B cell (primary cell): ENCODE data around the gene TNFRSF25. TPM values are rescaled to one million over a fixed set of nuclear protein-coding genes. Genes with fewer than 3 reads are reported as not detected.

ENCODE experiments used
- ATAC-seq: fragments of 200-7000 bp; cut with Tn5 transposase; one replicate; pipeline ENCODE4 v1.10.0; 2021; ENCODE audit warnings: low read depth, mild to moderate bottlenecking, moderate number of reproducible peaks, moderate library complexity
- CTCF ChIA-PET: fragments of 350-600 bp; sonication (Branson Sonifier 250); formaldehyde crosslinking; loops from one replicate; lab custom pipeline; 2021; ENCODE audit warnings: antibody characterized with exemption, inconsistent platforms; lab: Charles Lee
- POLR2A ChIA-PET: fragments of 350-600 bp; sonication (Branson Sonifier 250); formaldehyde crosslinking; loops from one replicate; lab custom pipeline; 2021; ENCODE audit warnings: antibody characterized with exemption; lab: Charles Lee
- DNase-seq: peaks from one replicate; pipeline ENCODE4 v3.0.0; 2013
- H2AFZ ChIP-seq: 2 replicates; pipeline ENCODE4 v1.6.1; 2012; ENCODE audit warnings: mild to moderate bottlenecking, low read depth, low read length; ENCODE audit not compliant: insufficient read depth, poor library complexity, severe bottlenecking
- H3K27ac ChIP-seq, 2 donors: 1 replicate in 1 of 2; 2 replicates in 1 of 2; pipeline ENCODE4 v1.5.1; 2012 to 2013; ENCODE audit warnings: low read length in 2 of 2, mild to moderate bottlenecking in 2 of 2, moderate library complexity in 1 of 2
- H3K27me3 ChIP-seq, 4 experiments: fragments of 200-600 bp in 1 of 4; sonication (generic) in 1 of 4; replicated peaks in 1 of 4; 1 replicate in 2 of 4; 2 replicates in 2 of 4; pipeline versions ENCODE4 v1.6.1 to v1.7.0; 2013 to 2016; ENCODE audit warnings: low read length in 3 of 4, mild to moderate bottlenecking in 2 of 4, mixed read lengths in 1 of 4, moderate library complexity in 1 of 4; ENCODE audit not compliant: insufficient read depth in 4 of 4, control insufficient read depth in 3 of 4; ENCODE audit errors: control extremely low read depth in 1 of 4
- H3K36me3 ChIP-seq, 2 experiments: replicated peaks in 1 of 2; 1 replicate in 1 of 2; 2 replicates in 1 of 2; pipeline versions ENCODE4 v1.6.1 to v1.7.1; 2013; ENCODE audit warnings: low read length in 1 of 2; ENCODE audit not compliant: insufficient read depth in 2 of 2, control insufficient read depth in 1 of 2; ENCODE audit errors: control extremely low read depth in 1 of 2, extremely low read depth in 1 of 2
- H3K4me1 ChIP-seq, 2 donors: fragments of 200-600 bp in 1 of 2; sonication (generic) in 1 of 2; 1 replicate in 1 of 2; 2 replicates in 1 of 2; pipeline versions ENCODE4 v1.5.1 to v1.6.1; 2013 to 2017; ENCODE audit warnings: low read length in 2 of 2; ENCODE audit not compliant: control insufficient read depth in 2 of 2, insufficient read depth in 2 of 2
- H3K4me2 ChIP-seq: replicated peaks from 2 replicates; pipeline ENCODE3; 2012; ENCODE audit warnings: mild to moderate bottlenecking, low read depth, low read length; ENCODE audit not compliant: poor library complexity, severe bottlenecking
- H3K4me3 ChIP-seq, 5 experiments: fragments of 200-600 bp in 1 of 5; sonication (generic) in 1 of 5; 1 replicate in 3 of 5; 2 replicates in 2 of 5; pipeline versions ENCODE4 v1.5.1 to v1.7.0; 2011 to 2016; ENCODE audit warnings: low read length in 4 of 5, mild to moderate bottlenecking in 4 of 5, low read depth in 2 of 5, control low read depth in 1 of 5, moderate library complexity in 1 of 5; ENCODE audit not compliant: insufficient read depth in 1 of 5; ENCODE audit errors: control extremely low read depth in 1 of 5, extremely low read depth in 1 of 5
- H3K79me2 ChIP-seq: fragments of 200-600 bp; sonication (generic); one replicate; pipeline ENCODE4 v1.6.0; 2016; ENCODE audit warnings: low read length; ENCODE audit not compliant: control insufficient read depth, insufficient read depth
- H3K9ac ChIP-seq: fragments of 200-600 bp; sonication (generic); 2 replicates; pipeline ENCODE4 v1.6.1; 2017; ENCODE audit warnings: mild to moderate bottlenecking, low read length, moderate library complexity
- H3K9me3 ChIP-seq, 3 donors: one replicate each; pipeline versions ENCODE4 v1.6.1 to v1.7.1; 2013; ENCODE audit warnings: low read length in 2 of 3; ENCODE audit not compliant: control insufficient read depth in 2 of 3, insufficient read depth in 1 of 3; ENCODE audit errors: control extremely low read depth in 1 of 3
- H4K20me1 ChIP-seq: 2 replicates; pipeline ENCODE4 v1.6.0; 2012; ENCODE audit warnings: mild to moderate bottlenecking, low read length; ENCODE audit not compliant: insufficient read depth, control insufficient read depth, poor library complexity, severe bottlenecking
- H3K27ac Mint-ChIP-seq: one replicate; pipeline ENCODE4 v1.8.0; 2021; ENCODE audit warnings: mixed read lengths
- H3K27me3 Mint-ChIP-seq: one replicate; pipeline ENCODE4 v1.8.0; 2021; ENCODE audit warnings: mixed read lengths
- H3K4me1 Mint-ChIP-seq: one replicate; pipeline ENCODE4 v1.8.0; 2021; ENCODE audit warnings: mixed read lengths
- H3K4me3 Mint-ChIP-seq: one replicate; pipeline ENCODE4 v1.8.0; 2021; ENCODE audit warnings: mixed read lengths
- H3K9me3 Mint-ChIP-seq: one replicate; pipeline ENCODE4 v1.8.0; 2022; ENCODE audit warnings: mixed read lengths; ENCODE audit not compliant: insufficient read depth
- CTCF ChIP-seq: fragments of 200-600 bp; IDR thresholded peaks from one replicate; pipeline ENCODE4 v1.8.0; 2022; ENCODE audit warnings: antibody characterized with exemption, mild to moderate bottlenecking
- EZH2 ChIP-seq: IDR thresholded peaks from 2 replicates; pipeline ENCODE4 v1.6.1; 2012; ENCODE audit warnings: borderline replicate concordance, low read depth, mild to moderate bottlenecking, moderate library complexity, low read length; ENCODE audit not compliant: insufficient read depth, poor library complexity, severe bottlenecking
- WGBS: methylation state at CpG from one replicate; pipeline ENCODE4 v1.1.5; 2013; ENCODE audit warnings: missing lambda C conversion rate; ENCODE audit not compliant: insufficient coverage; 5-methylcytosine and 5-hydroxymethylcytosine counted together
- intact Hi-C: fragments of 100-400 bp; cut with micrococcal nuclease; formaldehyde crosslinking; loops from one replicate; pipeline ENCODE4 v1.10.0; 2022
- polyA plus RNA-seq: library from polyadenylated mRNA; depleted of rRNA; stranded (reverse); fragments of >200 nt; gene quantifications from 2 replicates; pipeline ENCODE4 v1.2.3, GENCODE V29; 2012
- small RNA-seq: library from RNA; depleted of rRNA; stranded (forward); fragments of <200 nt; gene quantifications from one replicate; pipeline ENCODE3, GENCODE V24; 2012; ENCODE audit warnings: low replicate concordance, low read depth; ENCODE audit not compliant: insufficient read length
- total RNA-seq, 2 donors: library from RNA; stranded (reverse); fragments of 120-200 nt in 1 of 2; gene quantifications; 1 replicate in 1 of 2; 2 replicates in 1 of 2; pipeline versions ENCODE4 v1.2.3 to v1.2.4, GENCODE V29; 2013 to 2022

The TNFRSF25 gene
- total and polyA plus RNA-seq, 2 donors (not counting 1 experiment from before 2014, with no cell fraction given): 2.6 to 7.1 TPM

- Histone ChIP-seq H3K9ac (no peak overlapping the region), H3K9me3 (no peaks in the 10 kb centered on the region), H3K36me3 (no peaks in the 10 kb centered on the region), H3K4me1 (peaks cover 4 to 9% of the 10 kb centered on the region in 2 donors), H3K27me3 (peaks cover 0 to 45% (median 15%) of the 10 kb centered on the region in 4 experiments), H3K4me2 (peak overlapping the region; percentile 8), H3K79me2 (no peaks in the 10 kb centered on the region), H3K4me3 (no peak overlapping the region), H3K27ac (no peak overlapping the region), H2AFZ (no peak overlapping the region), H4K20me1 (no peaks in the 10 kb centered on the region)
- Mint-ChIP-seq H3K9me3 (no peaks in the 10 kb centered on the region), H3K4me1 (peaks cover 4% of the 10 kb centered on the region), H3K27ac (no peak overlapping the region), H3K27me3 (peaks cover 48% of the 10 kb centered on the region), H3K4me3 (no peak overlapping the region)
- intact Hi-C loops: no loop called here
- CTCF ChIA-PET: interaction anchor here (1.0 to 2.2 kb wide), 4 partner anchors 9 to 231 kb away, joined by 3 to 7 read pairs (median 4); no protein-coding TSS in a partner anchor
- ATAC-seq: no peak
- TF ChIP-seq CTCF (peak; percentile 37), EZH2 (no peak)
- POLR2A ChIA-PET: no interaction called here
- WGBS: 8% methylated on average over 15 of the region's 15 CpGs
- DNase-seq: no peak
Observed at GRCh38 chr1:6414443-6414844, 51.5 kb downstream of the TNFRSF25 start.

- no peaks in the 10 kb centered on the region for H3K36me3 ChIP-seq
- DNase-seq (no peak), ATAC-seq (no peak)
- no peak overlapping the region for H3K4me3 Mint-ChIP-seq
- no peaks in the 10 kb centered on the region for H3K79me2 ChIP-seq
- H3K4me3 ChIP-seq: no peak overlapping the region
- no peak overlapping the region for H3K27ac ChIP-seq
- H3K4me1 Mint-ChIP-seq: peaks cover 2% of the 10 kb centered on the region
- intact Hi-C loops: no loop called here
- ChIA-PET CTCF (interaction anchor here (1.1 to 2.2 kb wide), 4 partner anchors 8 to 67 kb away, joined by 3 to 7 read pairs (median 6); no protein-coding TSS in a partner anchor), POLR2A (no interaction called here)
- TF ChIP-seq EZH2: no peak
- H3K9me3 Mint-ChIP-seq: no peaks in the 10 kb centered on the region
- H3K9me3 ChIP-seq: no peaks in the 10 kb centered on the region
- peaks cover 49% of the 10 kb centered on the region for H3K27me3 Mint-ChIP-seq
- no peak overlapping the region for H2AFZ ChIP-seq
- H3K27ac Mint-ChIP-seq: no peak overlapping the region
- peaks cover 4% of the 10 kb centered on the region in 2 donors for H3K4me1 ChIP-seq
- no CpG with 5 or more reads among the region's 6 CpGs for WGBS
- H3K9ac ChIP-seq: no peak overlapping the region
- H4K20me1 ChIP-seq: no peaks in the 10 kb centered on the region
- H3K4me2 ChIP-seq: no peak overlapping the region
- H3K27me3 ChIP-seq: peaks cover 0 to 37% (median 8%) of the 10 kb centered on the region in 4 experiments
Observed at GRCh38 chr1:6412896-6413295, 53.1 kb downstream of the TNFRSF25 start.

Small RNA genes within 50 kb of the gene (small RNA-seq; reads per million reads assigned to genes)
- not detected for gene MIR4252

Other genes with a start within 250 kb of the TNFRSF25 start
- 12.4 and 13.5 TPM in 2 replicates for gene ICMT, start 230.2 kb downstream of the TNFRSF25 start, total RNA-seq
- 2.9 and 5.0 TPM in 2 replicates for gene ICMT, start 230.2 kb downstream of the TNFRSF25 start, polyA plus RNA-seq
- not detected in 2 replicates for gene HES3, start 222.0 kb downstream of the TNFRSF25 start, total RNA-seq
- gene HES3, start 222.0 kb downstream of the TNFRSF25 start, polyA plus RNA-seq: not detected in 2 replicates
- gene GPR153, start 205.1 kb downstream of the TNFRSF25 start, total RNA-seq: 0.20 and 0.27 TPM in 2 replicates
- 0.04 and 0.09 TPM in 2 replicates for gene GPR153, start 205.1 kb downstream of the TNFRSF25 start, polyA plus RNA-seq
- gene ACOT7, start 72.4 kb downstream of the TNFRSF25 start, total RNA-seq: 4.0 and 4.2 TPM in 2 replicates
- 4.5 and 4.6 TPM in 2 replicates for gene ACOT7, start 72.4 kb downstream of the TNFRSF25 start, polyA plus RNA-seq
- gene HES2, start 46.3 kb downstream of the TNFRSF25 start, total RNA-seq: not detected in 2 replicates
- not detected in 2 replicates for gene HES2, start 46.3 kb downstream of the TNFRSF25 start, polyA plus RNA-seq
- 0.25 TPM in 1 of 2 replicates, not detected in the other for gene ESPN, start 41.4 kb downstream of the TNFRSF25 start, total RNA-seq
- gene ESPN, start 41.4 kb downstream of the TNFRSF25 start, polyA plus RNA-seq: 0.07 and 0.19 TPM in 2 replicates
- 0.20 and 0.49 TPM in 2 replicates for gene PLEKHG5, start 25.5 kb upstream of the TNFRSF25 start, total RNA-seq
- gene PLEKHG5, start 25.5 kb upstream of the TNFRSF25 start, polyA plus RNA-seq: 0.13 TPM in 1 of 2 replicates, not detected in the other
- gene NOL9, start 88.3 kb upstream of the TNFRSF25 start, total RNA-seq: 49.5 and 56.7 TPM in 2 replicates
- 23.8 and 35.6 TPM in 2 replicates for gene NOL9, start 88.3 kb upstream of the TNFRSF25 start, polyA plus RNA-seq
- not detected in 2 replicates for gene TAS1R1, start 89.1 kb upstream of the TNFRSF25 start, total RNA-seq
- 0.09 TPM in 1 of 2 replicates, not detected in the other for gene TAS1R1, start 89.1 kb upstream of the TNFRSF25 start, polyA plus RNA-seq
- gene ZBTB48, start 113.8 kb upstream of the TNFRSF25 start, total RNA-seq: 65.6 and 79.0 TPM in 2 replicates
- 100 and 103 TPM in 2 replicates for gene ZBTB48, start 113.8 kb upstream of the TNFRSF25 start, polyA plus RNA-seq
- 29.9 and 31.0 TPM in 2 replicates for gene KLHL21, start 136.7 kb upstream of the TNFRSF25 start, total RNA-seq
- 9.6 and 14.4 TPM in 2 replicates for gene KLHL21, start 136.7 kb upstream of the TNFRSF25 start, polyA plus RNA-seq
- 10.6 and 11.0 TPM in 2 replicates for gene PHF13, start 147.6 kb upstream of the TNFRSF25 start, total RNA-seq
- gene PHF13, start 147.6 kb upstream of the TNFRSF25 start, polyA plus RNA-seq: 5.2 and 5.3 TPM in 2 replicates
- 24.6 and 30.4 TPM in 2 replicates for gene THAP3, start 158.7 kb upstream of the TNFRSF25 start, total RNA-seq
- 20.2 and 23.9 TPM in 2 replicates for gene THAP3, start 158.7 kb upstream of the TNFRSF25 start, polyA plus RNA-seq
- 51.6 and 57.2 TPM in 2 replicates for gene DNAJC11, start 235.6 kb upstream of the TNFRSF25 start, total RNA-seq
- 29.2 and 37.9 TPM in 2 replicates for gene DNAJC11, start 235.6 kb upstream of the TNFRSF25 start, polyA plus RNA-seq